DOHH2 (cell line): Measurements from ENCODE around the gene TMEM87A.

Experiments
- H3F3A ChIP-seq: fragments of 200-600 bp; sonication (generic), shearing (Covaris generic); 2 replicates; pipeline ENCODE4 v1.6.0; 2016; ENCODE audit warnings: antibody characterized with exemption, mild to moderate bottlenecking; ENCODE audit not compliant: control insufficient read depth, insufficient read depth
- H3K27ac ChIP-seq: fragments of 200-600 bp; sonication (generic); 2 replicates; pipeline ENCODE4 v1.5.1; 2014; ENCODE audit warnings: low read depth, mild to moderate bottlenecking, low read length, moderate library complexity
- H3K27me3 ChIP-seq: fragments of 200-600 bp; sonication (generic); 2 replicates; pipeline ENCODE4 v1.6.1; 2014; ENCODE audit warnings: mild to moderate bottlenecking, low read length, mixed read lengths; ENCODE audit not compliant: control insufficient read depth
- H3K36me3 ChIP-seq: fragments of 200-600 bp; sonication (generic); 2 replicates; pipeline ENCODE4 v1.6.1; 2014; ENCODE audit warnings: mild to moderate bottlenecking, low read length, moderate library complexity, mixed read lengths; ENCODE audit not compliant: control insufficient read depth
- H3K4me1 ChIP-seq: fragments of 200-600 bp; sonication (generic); 2 replicates; pipeline ENCODE4 v1.6.1; 2014; ENCODE audit warnings: mild to moderate bottlenecking, low read length, mixed read lengths; ENCODE audit not compliant: control insufficient read depth
- H3K4me2 ChIP-seq: fragments of 200-600 bp; sonication (generic); 2 replicates; pipeline ENCODE4 v1.6.0; 2014; ENCODE audit warnings: mild to moderate bottlenecking, low read length, moderate library complexity
- H3K4me3 ChIP-seq: fragments of 200-600 bp; sonication (generic); 2 replicates; pipeline ENCODE4 v1.5.1; 2014; ENCODE audit warnings: mild to moderate bottlenecking, low read length, mixed read lengths
- H3K79me2 ChIP-seq: fragments of 200-600 bp; sonication (generic); 2 replicates; pipeline ENCODE4 v1.6.1; 2014; ENCODE audit warnings: mild to moderate bottlenecking, low read length, mixed read lengths; ENCODE audit not compliant: control insufficient read depth
- H3K9me2 ChIP-seq: fragments of 200-600 bp; sonication (generic); replicated peaks from 2 replicates; pipeline ENCODE4 v1.6.1; 2014; ENCODE audit warnings: mild to moderate bottlenecking, low read length, mixed read lengths; ENCODE audit not compliant: control insufficient read depth
- H3K9me3 ChIP-seq: fragments of 200-600 bp; sonication (generic); 2 replicates; pipeline ENCODE4 v1.6.1; 2014; ENCODE audit warnings: antibody characterized with exemption, low read length, mixed read lengths; ENCODE audit not compliant: control insufficient read depth, insufficient read depth
- H4K20me1 ChIP-seq: fragments of 200-600 bp; sonication (generic); 2 replicates; pipeline ENCODE4 v1.6.0; 2014; ENCODE audit warnings: low read depth, mild to moderate bottlenecking, antibody characterized with exemption, low read length, moderate library complexity; ENCODE audit not compliant: control insufficient read depth, insufficient read depth
- CTCF ChIP-seq: fragments of 200-600 bp; sonication (generic); IDR thresholded peaks from one replicate; pipeline ENCODE4 v1.5.1; 2014; ENCODE audit warnings: antibody characterized with exemption, mild to moderate bottlenecking, low read depth, low read length; ENCODE audit not compliant: poor library complexity, severe bottlenecking
- EZH2phosphoT487 ChIP-seq: fragments of 200-600 bp; sonication (generic); IDR thresholded peaks from 2 replicates; pipeline ENCODE4 v1.6.1; 2017; ENCODE audit warnings: borderline replicate concordance, mild to moderate bottlenecking, antibody characterized with exemption, low read length, moderate library complexity, mixed read lengths

TMEM87A gene

DNA sequence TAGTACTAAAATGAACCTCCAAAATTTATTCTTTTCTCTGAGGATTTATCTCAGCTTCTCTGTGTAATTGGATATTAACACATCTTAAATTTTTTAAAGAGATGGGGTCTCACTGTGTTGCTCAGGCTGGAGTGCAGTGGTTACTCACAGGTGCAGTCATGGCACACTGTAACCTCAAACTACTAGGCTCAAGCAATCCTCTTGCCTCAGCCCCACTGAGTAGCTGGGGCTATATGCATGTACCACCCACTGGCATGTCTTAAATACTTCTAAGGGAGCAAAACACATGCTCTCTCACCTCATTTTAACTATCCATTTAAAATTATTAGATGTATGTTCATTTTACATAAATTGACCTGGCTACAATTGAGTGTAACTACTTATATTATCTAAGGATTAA, 11.3 kb upstream of the TMEM87A start:
- Histone ChIP-seq H3K4me1 (no peaks in the 10 kb centered on the region), H3K27ac (no peak overlapping the region), H3K27me3 (no peaks in the 10 kb centered on the region), H4K20me1 (no peaks in the 10 kb centered on the region), H3F3A (no peaks in the 10 kb centered on the region), H3K9me3 (no peaks in the 10 kb centered on the region), H3K9me2 (no peaks in the 10 kb centered on the region), H3K36me3 (peaks cover 23% of the 10 kb centered on the region), H3K4me3 (no peak overlapping the region), H3K79me2 (no peaks in the 10 kb centered on the region), H3K4me2 (no peak overlapping the region)
- no peak for TF ChIP-seq EZH2phosphoT487
- no peak for TF ChIP-seq CTCF

- Histone ChIP-seq H3K9me3 (no peaks in the 10 kb centered on the region), H3K4me3 (no peak overlapping the region), H3K27me3 (no peaks in the 10 kb centered on the region), H3K9me2 (no peaks in the 10 kb centered on the region), H3K36me3 (peaks cover 25% of the 10 kb centered on the region), H4K20me1 (no peaks in the 10 kb centered on the region), H3K4me1 (0 out of 2 replicates have a peak, but pooled peaks cover 3% of the 10 kb centered on the region), H3K27ac (no peak overlapping the region), H3K79me2 (no peaks in the 10 kb centered on the region), H3K4me2 (no peak overlapping the region), H3F3A (no peaks in the 10 kb centered on the region)
- TF ChIP-seq EZH2phosphoT487 (no peak), CTCF (no peak)
Measured at GRCh38 chr15:42283671-42284070, 10.4 kb upstream of the TMEM87A start.

DNA sequence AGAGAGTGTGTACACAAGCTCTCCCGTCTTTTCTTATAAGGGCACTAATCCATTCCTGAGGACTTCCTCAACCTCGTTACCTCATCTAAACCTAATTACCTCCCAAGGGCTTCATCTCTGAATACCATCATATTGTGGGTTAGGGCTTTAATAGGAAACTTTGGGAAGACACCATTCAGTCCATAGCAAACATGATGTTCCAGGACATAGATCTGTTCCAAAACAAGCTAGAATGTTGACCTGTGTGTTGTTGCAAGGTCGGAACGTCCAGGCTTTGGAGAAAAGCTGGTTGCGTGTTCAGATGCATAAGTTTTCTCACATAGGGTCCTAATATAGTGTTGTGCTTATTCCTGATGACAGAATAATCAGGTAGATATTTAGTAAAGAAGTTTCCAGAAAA, 9.7 kb upstream of the TMEM87A start:
- Histone ChIP-seq H3K27me3 (no peaks in the 10 kb centered on the region), H3K4me2 (no peak overlapping the region), H3K9me2 (no peaks in the 10 kb centered on the region), H4K20me1 (no peaks in the 10 kb centered on the region), H3K4me3 (no peak overlapping the region), H3F3A (no peaks in the 10 kb centered on the region), H3K4me1 (0 out of 2 replicates have a peak, but pooled peaks cover 3% of the 10 kb centered on the region), H3K27ac (no peak overlapping the region), H3K9me3 (no peaks in the 10 kb centered on the region), H3K36me3 (peaks cover 25% of the 10 kb centered on the region), H3K79me2 (no peaks in the 10 kb centered on the region)
- no peak for TF ChIP-seq EZH2phosphoT487
- TF ChIP-seq CTCF = no peak
